Lower leg skin (tissue), 4 donors: ENCODE data around the gene MRPL23. TPM values are rescaled to one million over a fixed set of nuclear protein-coding genes. Genes with fewer than 3 reads are reported as not detected.

Experiments
- DNase-seq, 2 donors: peaks; one replicate each; pipeline ENCODE4 v3.0.0-alpha.2; 2019; ENCODE audit warnings: low spot score in 2 of 2
- H3K4me3 ChIP-seq: fragments of 200-600 bp; sonication (generic); 2 replicates; pipeline ENCODE4 v1.5.1; 2017; ENCODE audit warnings: mild to moderate bottlenecking, low read depth; ENCODE audit not compliant: poor library complexity, severe bottlenecking
- POLR2A ChIP-seq, 2 donors: fragments of 450-650 bp; IDR thresholded peaks; one replicate each; pipeline ENCODE4 v1.6.1; 2016 to 2017; ENCODE audit warnings: antibody characterized with exemption in 2 of 2, mild to moderate bottlenecking in 1 of 2, moderate library complexity in 1 of 2
- WGBS, 2 donors: methylation state at CpG; one replicate each; pipeline ENCODE4 v1.1.5; 2018; 5-methylcytosine and 5-hydroxymethylcytosine counted together
- intact Hi-C: fragments of 100-400 bp; cut with DNase I; formaldehyde crosslinking; loops from one replicate; pipeline ENCODE4 v1.15.0; 2023; ENCODE audit warnings: low total_unique reads
- microRNA counts, 2 donors: library from miRNA; unstranded; fragments of <30 nt; microRNA quantifications; one replicate each; lab custom pipeline; 2016
- total RNA-seq, 4 donors: library from RNA; depleted of rRNA; stranded (reverse); fragments of >200 nt; gene quantifications; one replicate each; pipeline ENCODE4 v1.1.0, GENCODE V29; 2016
- TF ChIP-seq, protein P1 (sequence below), 3 donors: fragments of 450-650 bp; IDR thresholded peaks; one replicate each; pipeline ENCODE4 v1.5.1; 2016; ENCODE audit warnings: antibody characterized with exemption in 3 of 3, mild to moderate bottlenecking in 3 of 3, moderate library complexity in 2 of 3

The MRPL23 gene
- total RNA-seq, 4 donors from 2014 or later, result 169 to 227 (median 216) TPM

DNA sequence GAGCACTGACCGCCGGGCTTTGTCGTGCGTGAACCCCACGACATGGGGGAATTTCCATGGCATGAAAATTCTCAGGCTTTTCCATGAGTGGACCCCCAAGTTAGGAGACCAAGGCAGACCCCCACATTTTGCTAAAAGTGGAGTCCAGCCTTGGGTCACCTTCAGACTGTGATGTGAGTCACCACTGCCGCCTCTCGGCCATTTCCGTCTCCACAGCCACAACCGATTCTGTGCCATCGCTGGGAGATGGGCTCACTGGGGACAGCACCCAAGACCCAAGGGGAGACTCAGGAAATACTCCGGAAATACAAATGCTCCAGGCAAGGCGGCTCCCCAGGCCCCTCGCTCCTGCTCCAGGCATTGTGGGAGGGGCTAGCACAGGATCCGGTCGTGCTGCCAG lies 51.7 kb downstream of the MRPL23 start:
- no CpG with 5 or more reads among the region's 15 CpGs for WGBS, 2 donors
- no peak for DNase-seq

DNA sequence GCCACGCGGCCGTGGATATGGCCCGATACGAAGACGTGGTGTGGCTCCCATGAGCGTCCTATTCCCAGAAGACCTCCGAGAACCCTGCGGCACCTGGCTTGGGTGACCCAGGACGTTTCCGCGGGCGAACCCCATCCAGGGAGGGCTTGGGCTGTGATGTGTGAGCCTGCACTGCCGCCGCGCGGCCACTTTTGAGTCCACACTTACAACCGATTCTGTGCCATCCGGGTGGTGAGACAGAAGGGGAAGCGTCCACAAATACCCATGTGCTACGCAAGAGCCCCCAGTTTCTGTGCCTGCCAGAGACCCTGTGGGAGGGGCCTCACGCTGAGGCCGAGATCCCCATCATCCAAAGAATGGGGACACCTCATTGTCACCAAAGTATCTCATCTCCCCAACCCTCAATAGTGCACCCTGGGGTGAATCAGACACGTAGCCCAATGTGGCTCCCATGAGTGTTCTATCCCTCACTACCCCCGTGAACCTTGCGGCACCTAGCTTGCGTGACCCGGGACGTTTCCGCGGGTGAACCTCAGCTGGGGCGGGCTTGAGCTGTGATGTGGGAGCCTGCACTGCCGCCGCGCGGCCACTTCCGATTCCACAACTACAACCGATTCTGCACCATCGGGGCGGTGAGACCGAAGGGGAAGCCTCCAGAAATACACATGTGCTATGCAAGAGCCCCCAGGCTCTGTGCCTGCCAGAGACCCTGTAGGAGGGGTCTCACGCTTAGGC lies 55.1 kb downstream of the MRPL23 start:
- no peak overlapping the region for H3K4me3 ChIP-seq
- WGBS, 2 donors, result no CpG with 5 or more reads among the region's 42 CpGs
- intact Hi-C loops, result no loop called here
- no peak for DNase-seq
- TF ChIP-seq, protein P1, sequence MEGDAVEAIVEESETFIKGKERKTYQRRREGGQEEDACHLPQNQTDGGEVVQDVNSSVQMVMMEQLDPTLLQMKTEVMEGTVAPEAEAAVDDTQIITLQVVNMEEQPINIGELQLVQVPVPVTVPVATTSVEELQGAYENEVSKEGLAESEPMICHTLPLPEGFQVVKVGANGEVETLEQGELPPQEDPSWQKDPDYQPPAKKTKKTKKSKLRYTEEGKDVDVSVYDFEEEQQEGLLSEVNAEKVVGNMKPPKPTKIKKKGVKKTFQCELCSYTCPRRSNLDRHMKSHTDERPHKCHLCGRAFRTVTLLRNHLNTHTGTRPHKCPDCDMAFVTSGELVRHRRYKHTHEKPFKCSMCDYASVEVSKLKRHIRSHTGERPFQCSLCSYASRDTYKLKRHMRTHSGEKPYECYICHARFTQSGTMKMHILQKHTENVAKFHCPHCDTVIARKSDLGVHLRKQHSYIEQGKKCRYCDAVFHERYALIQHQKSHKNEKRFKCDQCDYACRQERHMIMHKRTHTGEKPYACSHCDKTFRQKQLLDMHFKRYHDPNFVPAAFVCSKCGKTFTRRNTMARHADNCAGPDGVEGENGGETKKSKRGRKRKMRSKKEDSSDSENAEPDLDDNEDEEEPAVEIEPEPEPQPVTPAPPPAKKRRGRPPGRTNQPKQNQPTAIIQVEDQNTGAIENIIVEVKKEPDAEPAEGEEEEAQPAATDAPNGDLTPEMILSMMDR (IDR thresholded peaks at IDR 0.05), result no peak
- no peak for TF ChIP-seq POLR2A (IDR thresholded peaks at IDR 0.05)

More for the DNA sequence above, 51.7 kb downstream of the MRPL23 start:
- intact Hi-C loops, result no loop called here
- TF ChIP-seq, protein P1 (IDR thresholded peaks at IDR 0.05), result no peak
- TF ChIP-seq POLR2A (IDR thresholded peaks at IDR 0.05), result no peak
- H3K4me3 ChIP-seq, result no peak overlapping the region

DNA sequence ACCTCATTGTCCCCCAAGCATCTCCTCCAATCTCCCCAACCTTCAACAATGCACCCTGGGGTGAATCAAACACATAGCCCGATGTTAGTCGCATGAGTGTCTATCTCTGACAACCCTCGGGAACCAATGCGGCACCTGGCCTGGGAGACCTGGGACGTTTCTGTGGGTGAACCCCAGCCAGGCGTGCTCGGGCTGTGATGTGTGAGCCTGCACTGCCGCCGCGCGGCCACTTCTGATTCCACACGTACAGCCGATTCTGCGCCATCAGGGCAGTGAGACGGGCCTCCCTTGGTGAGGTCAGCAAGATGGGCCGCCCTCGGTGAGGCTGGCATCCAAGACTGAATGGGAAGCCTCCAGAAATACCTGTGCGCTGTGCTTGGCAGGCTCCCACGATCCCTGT lies 55.7 kb downstream of the MRPL23 start:
- TF ChIP-seq POLR2A (IDR thresholded peaks at IDR 0.05), result no peak
- TF ChIP-seq, protein P1 (IDR thresholded peaks at IDR 0.05), result no peak
- DNase-seq, result no peak
- WGBS, 2 donors, result no CpG with 5 or more reads among the region's 19 CpGs
- intact Hi-C loops, result no loop called here
- H3K4me3 ChIP-seq, result no peak overlapping the region

DNA sequence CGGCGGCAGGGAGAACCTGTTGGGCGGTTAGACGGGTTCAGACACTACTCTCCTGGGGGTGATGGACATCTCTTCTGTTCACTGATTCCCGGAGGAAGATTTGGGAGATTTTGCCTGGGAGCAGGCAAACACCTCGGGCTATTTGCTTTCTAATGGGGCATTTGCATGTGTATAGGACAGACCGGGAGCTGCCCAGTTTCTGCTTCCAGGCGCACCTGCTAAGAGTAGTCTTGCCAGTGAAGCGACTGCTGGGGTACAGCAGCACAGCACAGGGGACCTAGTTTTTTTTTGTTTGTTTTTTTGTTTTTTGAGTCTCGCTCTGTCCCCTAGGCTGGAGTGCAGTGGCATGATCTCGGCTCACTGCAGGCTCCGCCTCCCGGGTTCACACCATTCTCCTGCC lies 57.3 kb downstream of the MRPL23 start:
- no CpG with 5 or more reads among the region's 13 CpGs for WGBS, 2 donors
- intact Hi-C loops, result no loop called here
- no peak for TF ChIP-seq POLR2A (IDR thresholded peaks at IDR 0.05)
- TF ChIP-seq, protein P1 (IDR thresholded peaks at IDR 0.05), result no peak

More for the DNA sequence above, 57.3 kb downstream of the MRPL23 start:
- H3K4me3 ChIP-seq, result no peak overlapping the region
- DNase-seq, result no peak

MicroRNA genes within 50 kb of the gene (microRNA counts, 767-probe panel; counts per million panel counts)
- microRNA hsa-miR-675-5p (lab: Ali Mortazavi, UCI), result 0 to 358 counts per million in 2 donors

Other genes starting within 250 kb of the MRPL23 start
- gene IFITM10, start 196.7 kb upstream of the MRPL23 start, total RNA-seq, result 10 to 100 TPM in 1 of 4 donors, 1 to 10 TPM in 3; 2.5 to 13.7 (median 6.3) TPM
- gene CTSD, start 183.4 kb upstream of the MRPL23 start, total RNA-seq, result 100 to 1,000 TPM; 573 to 913 (median 707) TPM
- 100 to 1,000 TPM in 3 of 4 donors, 10 to 100 TPM in 1; 74.1 to 177 (median 106) TPM for gene SYT8, start 112.3 kb upstream of the MRPL23 start, total RNA-seq
- 10 to 100 TPM; 10.7 to 17.7 (median 15.8) TPM for gene TNNI2, start 108.4 kb upstream of the MRPL23 start, total RNA-seq
- gene LSP1, start 94.2 kb upstream of the MRPL23 start, total RNA-seq, result 100 to 1,000 TPM in 1 of 4 donors, 10 to 100 TPM in 3; 73.7 to 105 (median 86.6) TPM
- gene PRR33, start 55.4 kb upstream of the MRPL23 start, total RNA-seq, result not detected
- 1 to 10 TPM; 1.2 to 6.6 (median 4.1) TPM for gene TNNT3, start 27.6 kb upstream of the MRPL23 start, total RNA-seq
- gene H19, start 50.5 kb downstream of the MRPL23 start, total RNA-seq, result 10 to 100 TPM; 17.3 to 64.3 (median 37.4) TPM
- 10 to 100 TPM in 1 of 4 donors, 1 to 10 TPM in 3; 4.5 to 14.7 (median 6.0) TPM for gene IGF2, start 192.1 kb downstream of the MRPL23 start, total RNA-seq
- not detected for gene INS, start 213.9 kb downstream of the MRPL23 start, total RNA-seq
- under 1 TPM in 2 of 4 donors, not detected in 2; 0.36 to 0.84 TPM for gene TH, start 224.5 kb downstream of the MRPL23 start, total RNA-seq